ENCODE measurements around the gene RHOD.

Gene RHOD

GRCh38 chr11:67051180-67051893 lies 5.3 kb upstream of the RHOD start:
- no peak for DNase-seq (ENCODE audit: low spot score)
- in situ Hi-C loops (cut with MboI; ENCODE audit: low pct_unique_long_range_greater_than_20kb, low sequenced_read_pairs, unreplicated experiment): no loop called here
- TF ChIP-seq CTCF (IDR thresholded peaks at IDR 0.05; ENCODE audit: extremely low read depth, insufficient read depth, missing control alignments): no peak

- DNase-seq (ENCODE audit: low spot score): no peak
- in situ Hi-C loops (cut with MboI; ENCODE audit: low pct_unique_long_range_greater_than_20kb, low sequenced_read_pairs, unreplicated experiment): no loop called here
- no peak for TF ChIP-seq CTCF (IDR thresholded peaks at IDR 0.05; ENCODE audit: extremely low read depth, insufficient read depth, missing control alignments)
Observed at GRCh38 chr11:67051945-67052488, 4.6 kb upstream of the RHOD start.

GRCh38 chr11:67052891-67053290 lies 3.8 kb upstream of the RHOD start:
- TF ChIP-seq CTCF (IDR thresholded peaks at IDR 0.05; ENCODE audit: extremely low read depth, insufficient read depth, missing control alignments): no peak
- in situ Hi-C loops (cut with MboI; ENCODE audit: low pct_unique_long_range_greater_than_20kb, low sequenced_read_pairs, unreplicated experiment): no loop called here
- DNase-seq (ENCODE audit: low spot score): no peak

GRCh38 chr11:67053896-67054329 lies 2.7 kb upstream of the RHOD start:
- peak; percentile 87 for DNase-seq (ENCODE audit: low spot score)
- in situ Hi-C loops (cut with MboI; ENCODE audit: low pct_unique_long_range_greater_than_20kb, low sequenced_read_pairs, unreplicated experiment): no loop called here
- peak; percentile 90 for TF ChIP-seq CTCF (IDR thresholded peaks at IDR 0.05; ENCODE audit: extremely low read depth, insufficient read depth, missing control alignments)

GRCh38 chr11:67054346-67054835 lies 2.3 kb upstream of the RHOD start:
- no peak for TF ChIP-seq CTCF (IDR thresholded peaks at IDR 0.05; ENCODE audit: extremely low read depth, insufficient read depth, missing control alignments)
- in situ Hi-C loops (cut with MboI; ENCODE audit: low pct_unique_long_range_greater_than_20kb, low sequenced_read_pairs, unreplicated experiment): no loop called here
- no peak for DNase-seq (ENCODE audit: low spot score)

GRCh38 chr11:67054836-67055523 lies 1.7 kb upstream of the RHOD start:
- in situ Hi-C loops (cut with MboI; ENCODE audit: low pct_unique_long_range_greater_than_20kb, low sequenced_read_pairs, unreplicated experiment): no loop called here
- no peak for TF ChIP-seq CTCF (IDR thresholded peaks at IDR 0.05; ENCODE audit: extremely low read depth, insufficient read depth, missing control alignments)
- peak; percentile 60 for DNase-seq (ENCODE audit: low spot score)
